PC-3 (cell line): ENCODE data around the gene PCDHGB6. TPM values are rescaled to one million over a fixed set of nuclear protein-coding genes. Genes with fewer than 3 reads are reported as not detected.
A peak's percentile ranks its signal among the peaks of the same experiment; 100 is the strongest.
"Not testable (repeated sequence)": the region's sequence is repeated elsewhere in the genome, so short reads cannot be mapped to it uniquely, and the experiment has no call there.

Experiments used
- ATAC-seq: fragments of 200-7000 bp; cut with Tn5 transposase; 2 replicates; pipeline ENCODE4 v1.9.1; 2020; ENCODE audit warnings: mild to moderate bottlenecking, moderate library complexity
- Bru-seq: library from RNA; stranded (reverse); fragments of 400-500 nt; gene quantifications from one replicate; lab custom pipeline; 2021; lab: Mats Ljungman, UMichigan
- BruChase-seq, 2 experiments: library from RNA; stranded (reverse); fragments of 400-500 nt; gene quantifications; one replicate each; lab custom pipeline; 2021; lab: Mats Ljungman, UMichigan
- BruUV-seq: library from RNA; stranded (reverse); fragments of 400-500 nt; replicated peaks from 2 replicates; lab custom pipeline; 2021; lab: Mats Ljungman, UMichigan
- CTCF ChIA-PET: fragments of 300-600 bp; sonication (Branson Sonifier 250); formaldehyde crosslinking; loops from one replicate; lab custom pipeline; 2022; ENCODE audit warnings: antibody characterized with exemption; lab: Charles Lee
- POLR2A ChIA-PET: fragments of 300-600 bp; sonication (Branson Sonifier 250); formaldehyde crosslinking; loops from one replicate; lab custom pipeline; 2022; ENCODE audit warnings: antibody characterized with exemption; ENCODE audit not compliant: unreplicated experiment; lab: Charles Lee
- DNase-seq: peaks from one replicate; pipeline ENCODE4 v3.0.0-alpha.2; 2015
- H2AFZ ChIP-seq: fragments of 300-600 bp; sonication (generic); 2 replicates; pipeline ENCODE4 v1.6.0; 2016; ENCODE audit warnings: antibody characterized with exemption, low read length
- H3F3A ChIP-seq: fragments of 300-600 bp; sonication (generic); one replicate; pipeline ENCODE4 v1.6.0; 2017; ENCODE audit warnings: antibody characterized with exemption, low read length, control low read depth, mild to moderate bottlenecking; ENCODE audit not compliant: unreplicated experiment
- H3K27ac ChIP-seq: fragments of 300-600 bp; sonication (generic); 2 replicates; pipeline ENCODE4 v1.5.1; 2016; ENCODE audit warnings: mild to moderate bottlenecking, low read length
- H3K27me3 ChIP-seq: fragments of 300-600 bp; sonication (generic); 2 replicates; pipeline ENCODE4 v1.6.1; 2016; ENCODE audit warnings: low read length, mixed read lengths
- H3K36me3 ChIP-seq: fragments of 300-600 bp; sonication (generic); 2 replicates; pipeline ENCODE4 v1.6.1; 2016; ENCODE audit warnings: low read depth, mixed run types, low read length, mixed read lengths
- H3K4me1 ChIP-seq: fragments of 300-600 bp; sonication (generic); 2 replicates; pipeline ENCODE4 v1.5.1; 2016; ENCODE audit warnings: low read length; ENCODE audit not compliant: insufficient read depth
- H3K4me2 ChIP-seq: fragments of 300-600 bp; sonication (generic); 2 replicates; pipeline ENCODE4 v1.6.0; 2016; ENCODE audit warnings: low read length
- H3K4me3 ChIP-seq: fragments of 300-600 bp; sonication (generic); 2 replicates; pipeline ENCODE4 v1.5.1; 2016; ENCODE audit warnings: mild to moderate bottlenecking, low read length, mixed read lengths
- H3K79me2 ChIP-seq: fragments of 300-600 bp; sonication (generic); 2 replicates; pipeline ENCODE4 v1.6.1; 2017; ENCODE audit warnings: low read length, mixed read lengths
- H3K9ac ChIP-seq: fragments of 300-600 bp; sonication (generic); 2 replicates; pipeline ENCODE4 v1.6.0; 2016; ENCODE audit warnings: mild to moderate bottlenecking, low read length
- H3K9me2 ChIP-seq: fragments of 300-600 bp; sonication (generic); replicated peaks from 2 replicates; pipeline ENCODE4 v1.6.1; 2016; ENCODE audit warnings: mixed run types, low read length, mixed read lengths
- H3K9me3 ChIP-seq: fragments of 300-600 bp; sonication (generic); 2 replicates; pipeline ENCODE4 v1.6.1; 2016; ENCODE audit warnings: low read length, mixed read lengths
- H4K20me1 ChIP-seq: fragments of 300-600 bp; sonication (generic); 2 replicates; pipeline ENCODE4 v1.6.1; 2016; ENCODE audit warnings: low read length, mixed read lengths
- EZH2 ChIP-seq: fragments of 300-600 bp; sonication (generic); IDR thresholded peaks from one replicate; pipeline ENCODE4 v1.6.1; 2017; ENCODE audit warnings: antibody characterized with exemption, mild to moderate bottlenecking, low read length; ENCODE audit not compliant: unreplicated experiment
- EZH2phosphoT487 ChIP-seq: fragments of 300-600 bp; sonication (generic); IDR thresholded peaks from 2 replicates; pipeline ENCODE4 v1.6.1; 2018; ENCODE audit warnings: mild to moderate bottlenecking, antibody characterized with exemption, low read length, borderline replicate concordance
- intact Hi-C: fragments of 100-400 bp; cut with micrococcal nuclease; formaldehyde crosslinking; loops from 2 replicates; pipeline ENCODE4 v1.9.0; 2023
- long read RNA-seq: library from polyadenylated mRNA; unstranded; transcript quantifications from one replicate; pipeline ENCODE4 v2.0.0, GENCODE V29; 2021; ENCODE audit not compliant: unreplicated experiment
- total RNA-seq: library from RNA; depleted of rRNA; stranded (reverse); fragments of >200 nt; gene quantifications from 2 replicates; pipeline ENCODE4 v1.2.3, GENCODE V29; 2014; rRNA removed
- TF ChIP-seq, protein P1 (sequence below): fragments of 300-600 bp; sonication (generic); conservative IDR thresholded peaks from 2 replicates; pipeline ENCODE4 v1.5.1; 2017; ENCODE audit warnings: antibody characterized with exemption, low read depth, mild to moderate bottlenecking, low read length

PCDHGB6 gene
- total RNA-seq (1.1 and 1.8 TPM in 2 replicates), Bru-seq, nascent RNA (percentile 68 among the genes with signal in this experiment), BruChase-seq, experiment 1, labeled RNA remaining after a 6-hour chase (percentile 76 among the genes with signal in this experiment), BruChase-seq, experiment 2, labeled RNA remaining after a 2-hour chase (percentile 89 among the genes with signal in this experiment)
- long read RNA-seq: 0 reads

DNA sequence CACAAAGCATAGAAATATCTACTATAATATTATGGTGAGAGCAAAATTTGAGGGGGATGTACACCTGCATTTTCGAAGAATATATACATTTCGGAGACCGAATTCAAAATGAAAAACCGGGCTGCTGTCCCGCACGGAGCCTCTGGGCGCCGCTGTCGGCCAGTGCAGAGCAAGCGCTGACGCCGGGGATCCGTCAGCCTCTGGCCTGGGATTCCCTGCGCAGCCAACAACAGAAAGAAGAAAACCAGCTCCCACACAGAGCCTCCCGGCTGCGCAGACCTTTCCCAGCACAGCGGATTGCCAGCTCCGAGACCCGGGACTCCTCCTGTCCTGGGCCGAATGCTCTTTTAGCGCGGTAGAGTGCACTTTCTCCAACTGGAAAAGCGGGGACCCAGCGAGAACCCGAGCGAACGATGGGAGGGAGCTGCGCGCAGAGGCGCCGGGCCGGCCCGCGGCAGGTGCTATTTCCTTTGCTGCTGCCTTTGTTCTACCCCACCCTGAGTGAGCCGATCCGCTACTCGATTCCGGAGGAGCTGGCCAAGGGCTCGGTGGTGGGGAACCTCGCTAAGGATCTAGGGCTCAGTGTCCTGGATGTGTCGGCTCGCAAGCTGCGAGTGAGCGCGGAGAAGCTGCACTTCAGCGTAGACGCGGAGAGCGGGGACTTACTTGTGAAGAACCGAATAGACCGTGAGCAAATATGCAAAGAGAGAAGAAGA lies at the start of gene PCDHGB6:
Gene PCDHGB6 (plus strand): TSS at position 232 of the 716 bp plus-strand sequence. CDS start 182 bp downstream, at position 414.
- H3K9me2 ChIP-seq, H3K27me3 ChIP-seq, intact Hi-C loops, H3K4me1 ChIP-seq, H4K20me1 ChIP-seq, H2AFZ ChIP-seq, ATAC-seq, H3K27ac ChIP-seq, H3F3A ChIP-seq, BruUV-seq, H3K9ac ChIP-seq, H3K4me2 ChIP-seq, H3K36me3 ChIP-seq, H3K79me2 ChIP-seq, POLR2A ChIA-PET, DNase-seq, CTCF ChIA-PET, H3K4me3 ChIP-seq: not testable (repeated sequence)
- 0 out of 2 replicates have a peak, but pooled peaks cover 11% of the 10 kb centered on the region for H3K9me3 ChIP-seq

DNA sequence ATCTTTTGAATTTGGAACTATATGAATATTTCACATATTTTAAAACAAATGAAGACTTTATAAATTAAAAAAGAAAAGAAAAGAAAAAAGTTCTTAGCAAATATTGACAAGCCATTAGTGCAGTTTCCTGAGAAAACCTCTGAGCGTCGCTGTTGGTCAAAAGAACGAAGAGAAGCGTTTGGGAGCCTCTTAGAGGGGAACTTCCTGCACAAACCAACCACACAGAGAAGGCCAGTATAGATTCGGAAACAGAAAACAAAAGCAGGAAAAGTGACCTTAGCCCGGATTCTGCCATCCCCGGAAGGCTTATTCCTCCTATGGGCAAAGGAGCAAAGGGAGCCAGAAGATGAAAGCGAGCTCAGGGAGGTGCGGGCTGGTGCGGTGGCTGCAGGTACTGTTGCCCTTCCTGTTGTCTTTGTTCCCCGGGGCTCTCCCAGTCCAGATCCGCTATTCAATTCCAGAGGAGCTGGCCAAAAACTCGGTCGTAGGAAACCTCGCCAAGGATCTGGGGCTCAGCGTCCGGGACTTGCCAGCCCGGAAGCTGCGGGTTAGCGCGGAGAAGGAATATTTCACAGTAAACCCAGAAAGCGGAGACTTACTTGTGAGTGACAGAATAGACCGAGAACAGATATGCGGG lies 47.9 kb upstream of the PCDHGB6 start, which contains the start of gene PCDHGB2:
Gene PCDHGB2 (plus strand): TSS at position 205 of the 637 bp plus-strand sequence. CDS start 142 bp downstream, at position 347.
- H3F3A ChIP-seq: no peaks in the 10 kb centered on the region
- no peaks in the 10 kb centered on the region; the same call in 1 of the 2 replicates for H3K9me3 ChIP-seq
- ATAC-seq: peak; percentile 62
- peak; percentile 63 for DNase-seq
- no peaks in the 10 kb centered on the region for H3K79me2 ChIP-seq
- H3K4me3 ChIP-seq: peak within 1 kb of the TSS; percentile 69
- TSS peak; percentile 36 for BruUV-seq
- intact Hi-C loops: loop anchor here (1.0 to 5.0 kb wide), 2 partner anchors 200 to 268 kb away; partner anchors contain the start of gene PCDHB2
- no peaks in the 10 kb centered on the region for H3K36me3 ChIP-seq
- H3K27me3 ChIP-seq: no peaks in the 10 kb centered on the region
- TF ChIP-seq, protein P1, sequence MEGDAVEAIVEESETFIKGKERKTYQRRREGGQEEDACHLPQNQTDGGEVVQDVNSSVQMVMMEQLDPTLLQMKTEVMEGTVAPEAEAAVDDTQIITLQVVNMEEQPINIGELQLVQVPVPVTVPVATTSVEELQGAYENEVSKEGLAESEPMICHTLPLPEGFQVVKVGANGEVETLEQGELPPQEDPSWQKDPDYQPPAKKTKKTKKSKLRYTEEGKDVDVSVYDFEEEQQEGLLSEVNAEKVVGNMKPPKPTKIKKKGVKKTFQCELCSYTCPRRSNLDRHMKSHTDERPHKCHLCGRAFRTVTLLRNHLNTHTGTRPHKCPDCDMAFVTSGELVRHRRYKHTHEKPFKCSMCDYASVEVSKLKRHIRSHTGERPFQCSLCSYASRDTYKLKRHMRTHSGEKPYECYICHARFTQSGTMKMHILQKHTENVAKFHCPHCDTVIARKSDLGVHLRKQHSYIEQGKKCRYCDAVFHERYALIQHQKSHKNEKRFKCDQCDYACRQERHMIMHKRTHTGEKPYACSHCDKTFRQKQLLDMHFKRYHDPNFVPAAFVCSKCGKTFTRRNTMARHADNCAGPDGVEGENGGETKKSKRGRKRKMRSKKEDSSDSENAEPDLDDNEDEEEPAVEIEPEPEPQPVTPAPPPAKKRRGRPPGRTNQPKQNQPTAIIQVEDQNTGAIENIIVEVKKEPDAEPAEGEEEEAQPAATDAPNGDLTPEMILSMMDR: peak; percentile 67; the same call in 1 of the 2 replicates
- no peak for TF ChIP-seq EZH2phosphoT487
- H3K27ac ChIP-seq: 0 out of 2 replicates have a peak within 1 kb of the TSS, but pooled peaks have one; percentile 23
- peak within 1 kb of the TSS; percentile 53 for H3K9ac ChIP-seq
- no peaks in the 10 kb centered on the region for H4K20me1 ChIP-seq
- H3K9me2 ChIP-seq: no peaks in the 10 kb centered on the region
- ChIA-PET POLR2A (no interaction called here), CTCF (interaction anchor here (0.6 to 1.1 kb wide), 2 partner anchors 201 to 204 kb away, joined by 4 to 5 read pairs; no protein-coding TSS in a partner anchor)
- H3K4me2 ChIP-seq: peak within 1 kb of the TSS; percentile 80
- H2AFZ ChIP-seq: peak within 1 kb of the TSS; percentile 94
- 0 out of 2 replicates have a peak, but pooled peaks cover 3% of the 10 kb centered on the region for H3K4me1 ChIP-seq

DNA sequence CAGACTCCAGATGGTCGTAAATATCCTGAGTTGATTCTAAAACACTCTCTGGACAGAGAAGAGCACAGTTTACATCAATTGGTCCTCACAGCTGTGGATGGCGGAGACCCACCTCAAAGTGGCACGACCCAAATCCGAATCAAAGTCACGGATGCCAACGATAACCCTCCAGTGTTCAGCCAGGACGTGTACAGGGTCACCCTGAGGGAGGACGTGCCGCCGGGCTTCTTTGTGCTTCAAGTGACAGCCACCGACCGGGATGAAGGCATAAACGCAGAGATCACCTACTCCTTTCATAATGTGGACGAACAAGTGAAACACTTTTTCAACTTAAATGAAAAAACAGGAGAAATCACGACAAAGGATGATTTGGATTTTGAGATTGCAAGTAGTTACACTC lies 47.1 kb upstream of the PCDHGB6 start:
- Histone ChIP-seq H3K27ac (no peak overlapping the region), H3K4me1 (0 out of 2 replicates have a peak, but pooled peaks cover 3% of the 10 kb centered on the region), H3K9me3 (no peaks in the 10 kb centered on the region; the same call in 1 of the 2 replicates), H3F3A (no peaks in the 10 kb centered on the region), H3K4me2 (peak overlapping the region; percentile 80; the same call in 1 of the 2 replicates), H3K36me3 (no peaks in the 10 kb centered on the region), H3K9me2 (no peaks in the 10 kb centered on the region), H3K9ac (no peak overlapping the region), H3K79me2 (no peaks in the 10 kb centered on the region), H3K27me3 (no peaks in the 10 kb centered on the region), H2AFZ (0 out of 2 replicates have a peak overlapping the region, but pooled peaks have one; percentile 94), H3K4me3 (peak overlapping the region; percentile 69; the same call in 1 of the 2 replicates), H4K20me1 (no peaks in the 10 kb centered on the region)
- no peak for ATAC-seq
- POLR2A ChIA-PET: no interaction called here
- no TSS peak for BruUV-seq
- no peak for DNase-seq
- intact Hi-C loops: loop anchor here (1.0 to 5.0 kb wide), 2 partner anchors 200 to 268 kb away; partner anchors contain the start of gene PCDHB2
- TF ChIP-seq EZH2: no peak
- CTCF ChIA-PET: interaction anchor here (1.1 kb wide), 1 partner anchor 200 kb away, joined by 5 read pairs; no protein-coding TSS in a partner anchor
